Measurements from ENCODE around the gene CLEC2L.

GRCh38 chr7:139583826-139584553 lies 60.5 kb downstream of the CLEC2L start:
- TF ChIP-seq SPI1 (IDR thresholded peaks at IDR 0.05; ENCODE audit: low read depth, low read length) (no peak), POLR2A (IDR thresholded peaks at IDR 0.05; ENCODE audit: low read depth, low read length) (no peak), TAF1 (IDR thresholded peaks at IDR 0.05; ENCODE audit: low read depth, low read length) (no peak), POLR2AphosphoS5 (IDR thresholded peaks at IDR 0.05; ENCODE audit: low read depth, low read length) (no peak)
